Right lobe of liver (tissue), 6 donors: ENCODE data around the gene CORO7. TPM values are rescaled to one million over a fixed set of nuclear protein-coding genes. Genes with fewer than 3 reads are reported as not detected.

Source experiments
- ATAC-seq, 4 donors: fragments of 200-7000 bp; cut with Tn5 transposase; one replicate each; pipeline ENCODE4 v1.9.1; 2020; ENCODE audit warnings: mild to moderate bottlenecking in 4 of 4, moderate library complexity in 4 of 4
- DNase-seq, 3 donors: peaks; one replicate each; pipeline ENCODE4 v3.0.0-alpha.2; 2020
- H3K27ac ChIP-seq, 3 donors: fragments of 200-600 bp; one replicate each; pipeline ENCODE4 v1.8.0; 2022
- H3K27me3 ChIP-seq, 2 donors: fragments of 200-600 bp; one replicate each; pipeline ENCODE4 v1.8.0; 2022
- H3K36me3 ChIP-seq, 4 donors: fragments of 200-600 bp; sonication (generic) in 1 of 4; one replicate each; pipeline versions ENCODE4 v1.5.1 to v1.8.0; 2017 to 2022; ENCODE audit warnings: control low read depth in 1 of 4
- H3K4me1 ChIP-seq, 4 donors: fragments of 200-600 bp; sonication (generic) in 1 of 4; one replicate each; pipeline versions ENCODE4 v1.5.1 to v1.8.0; 2017 to 2022; ENCODE audit warnings: control low read depth in 1 of 4
- H3K4me3 ChIP-seq, 3 donors: fragments of 200-600 bp; one replicate each; pipeline ENCODE4 v1.8.0; 2022
- H3K9me3 ChIP-seq, 4 donors: fragments of 200-600 bp; sonication (generic) in 1 of 4; one replicate each; pipeline versions ENCODE4 v1.5.1 to v1.8.0; 2017 to 2022; ENCODE audit warnings: control low read depth in 1 of 4
- POLR2A ChIP-seq: fragments of 450-650 bp; IDR thresholded peaks from one replicate; pipeline ENCODE4 v1.6.1; 2017; ENCODE audit warnings: antibody characterized with exemption, mild to moderate bottlenecking
- WGBS: methylation state at CpG from one replicate; pipeline ENCODE4 v1.1.6; 2018; ENCODE audit warnings: low coverage, low lambda C conversion rate; ENCODE audit not compliant: insufficient coverage; ENCODE audit errors: missing lambda C conversion rate; 5-methylcytosine and 5-hydroxymethylcytosine counted together
- intact Hi-C, 2 donors: fragments of 100-400 bp; cut with DNase I; formaldehyde crosslinking; loops; one replicate each; pipeline versions ENCODE4 v1.11.2 to v1.14.1; 2022
- total RNA-seq, 6 experiments: library from RNA; depleted of rRNA in 2 of 6; stranded (reverse); fragments of >200 nt in 2 of 6; fragmentation: NEBNext Ultra II Directional in 3 of 6; extraction: Animal tissue kit (Norgen Biotek cat#: 25700) in 3 of 6; gene quantifications; one replicate each; pipeline versions ENCODE4 v1.1.0 to v1.2.4, GENCODE V29; 2016 to 2023
- TF ChIP-seq, protein P1 (sequence below), 4 donors: fragments of 200-600 bp in 3 of 4; fragments of 450-650 bp in 1 of 4; IDR thresholded peaks; one replicate each; pipeline versions ENCODE4 v1.5.1 to v1.8.0; 2016 to 2022; ENCODE audit warnings: antibody characterized with exemption in 4 of 4, mild to moderate bottlenecking in 2 of 4
- donor health status: DM: no; HTN: yes; CAD: no.
- donor health status: DM: no; HTN: no; CAD: no.
- donor health status: DM: no; HTN: no; CAD: no.
- donor health status: DM: no; HTN: yes; CAD: no.
- donor health status: DM: no; HTN: yes; CAD: no.

CORO7 gene
- total RNA-seq, 6 experiments from 2014 or later: 7.8 to 22.9 (median 13.3) TPM

DNA sequence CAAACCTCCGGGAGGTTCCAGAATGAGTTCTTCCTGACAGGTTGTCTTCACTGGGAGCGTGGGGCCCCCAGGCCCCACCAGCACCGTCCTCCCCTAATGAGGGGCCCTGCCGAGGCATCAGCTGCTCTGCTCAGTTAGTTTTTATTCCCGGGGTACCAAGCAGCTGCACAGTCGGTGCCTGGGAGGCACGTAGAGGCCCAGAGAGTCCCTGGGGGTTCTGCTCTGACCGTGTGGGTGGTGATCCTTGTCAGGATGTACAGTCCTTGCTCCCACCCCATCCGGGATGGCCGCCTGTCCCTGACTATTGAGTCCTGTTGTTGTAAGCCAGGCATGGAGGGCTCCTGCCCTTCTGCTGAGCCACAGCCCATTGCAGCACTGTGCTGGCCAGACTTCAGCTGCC lies 39.6 kb upstream of the CORO7 start:
- no peak for ATAC-seq
- Histone ChIP-seq H3K4me3 (no peak overlapping the region), H3K36me3 (peaks cover 0 to 61% (median 15%) of the 10 kb centered on the region in 4 donors), H3K27ac (no peak overlapping the region), H3K27me3 (no peaks in the 10 kb centered on the region), H3K9me3 (no peaks in the 10 kb centered on the region), H3K4me1 (peaks cover 2 to 23% (median 8%) of the 10 kb centered on the region in 4 donors)
- no peak for TF ChIP-seq POLR2A
- TF ChIP-seq, protein P1, sequence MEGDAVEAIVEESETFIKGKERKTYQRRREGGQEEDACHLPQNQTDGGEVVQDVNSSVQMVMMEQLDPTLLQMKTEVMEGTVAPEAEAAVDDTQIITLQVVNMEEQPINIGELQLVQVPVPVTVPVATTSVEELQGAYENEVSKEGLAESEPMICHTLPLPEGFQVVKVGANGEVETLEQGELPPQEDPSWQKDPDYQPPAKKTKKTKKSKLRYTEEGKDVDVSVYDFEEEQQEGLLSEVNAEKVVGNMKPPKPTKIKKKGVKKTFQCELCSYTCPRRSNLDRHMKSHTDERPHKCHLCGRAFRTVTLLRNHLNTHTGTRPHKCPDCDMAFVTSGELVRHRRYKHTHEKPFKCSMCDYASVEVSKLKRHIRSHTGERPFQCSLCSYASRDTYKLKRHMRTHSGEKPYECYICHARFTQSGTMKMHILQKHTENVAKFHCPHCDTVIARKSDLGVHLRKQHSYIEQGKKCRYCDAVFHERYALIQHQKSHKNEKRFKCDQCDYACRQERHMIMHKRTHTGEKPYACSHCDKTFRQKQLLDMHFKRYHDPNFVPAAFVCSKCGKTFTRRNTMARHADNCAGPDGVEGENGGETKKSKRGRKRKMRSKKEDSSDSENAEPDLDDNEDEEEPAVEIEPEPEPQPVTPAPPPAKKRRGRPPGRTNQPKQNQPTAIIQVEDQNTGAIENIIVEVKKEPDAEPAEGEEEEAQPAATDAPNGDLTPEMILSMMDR (IDR thresholded peaks at IDR 0.05): no peak
- intact Hi-C loops: no loop called here
- no peak for DNase-seq
- WGBS: no CpG with 5 or more reads among the region's 10 CpGs

DNA sequence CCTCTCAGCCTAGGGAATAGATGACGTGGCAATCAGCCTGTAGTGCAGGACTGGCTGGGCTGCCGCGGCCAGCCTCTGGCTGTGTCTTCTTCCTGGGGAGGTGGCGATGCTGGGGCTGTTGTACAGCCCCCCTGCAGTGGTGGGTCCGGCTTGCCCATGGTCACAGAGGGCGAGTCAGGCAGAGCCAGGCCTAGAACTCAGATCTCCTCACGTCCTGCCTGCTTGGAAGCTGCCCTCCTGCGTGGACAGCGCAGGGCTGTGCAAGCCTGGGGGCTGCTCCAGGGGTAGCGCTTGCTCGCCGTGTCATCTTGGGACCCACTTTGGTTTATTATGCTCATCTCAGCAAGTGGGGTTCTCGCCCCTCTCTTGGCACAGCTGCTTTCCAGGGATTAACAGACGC lies 38.7 kb upstream of the CORO7 start:
- H3K36me3 ChIP-seq: peaks cover 0 to 70% (median 23%) of the 10 kb centered on the region in 4 donors
- ATAC-seq (no peak), DNase-seq (no peak)
- TF ChIP-seq POLR2A: no peak
- TF ChIP-seq, protein P1 (IDR thresholded peaks at IDR 0.05): no peak
- no peaks in the 10 kb centered on the region for H3K9me3 ChIP-seq
- no peak overlapping the region for H3K4me3 ChIP-seq
- intact Hi-C loops: no loop called here
- peaks cover 2 to 22% (median 8%) of the 10 kb centered on the region in 4 donors for H3K4me1 ChIP-seq
- WGBS: 85% methylated on average over 3 of the region's 14 CpGs
- H3K27ac ChIP-seq: no peak overlapping the region
- no peaks in the 10 kb centered on the region for H3K27me3 ChIP-seq

DNA sequence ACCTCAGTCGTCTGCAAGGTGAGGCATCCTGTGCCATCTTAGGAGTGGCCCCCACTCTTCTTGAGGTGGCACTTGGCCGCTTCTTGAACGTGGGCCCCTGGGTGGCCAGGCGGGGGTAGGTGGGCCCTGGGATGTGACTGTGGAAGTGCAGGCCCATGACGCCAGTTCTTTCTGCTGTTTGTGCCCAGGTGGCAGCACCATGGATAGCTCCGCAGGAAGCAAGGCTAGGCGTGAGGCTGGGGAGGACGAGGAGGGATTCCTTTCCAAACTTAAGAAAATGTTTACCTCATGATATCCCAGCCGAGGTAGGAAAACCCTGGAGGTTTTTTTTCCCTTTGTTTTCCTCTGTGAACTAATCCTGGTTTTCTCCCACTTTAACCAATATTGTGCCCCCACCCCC lies 38.2 kb upstream of the CORO7 start:
- Histone ChIP-seq H3K27me3 (no peaks in the 10 kb centered on the region), H3K4me1 (peaks cover 2 to 18% (median 7%) of the 10 kb centered on the region in 4 donors), H3K9me3 (no peaks in the 10 kb centered on the region), H3K27ac (no peak overlapping the region), H3K36me3 (peaks cover 0 to 74% (median 27%) of the 10 kb centered on the region in 4 donors), H3K4me3 (no peak overlapping the region)
- no peak for TF ChIP-seq POLR2A
- TF ChIP-seq, protein P1 (IDR thresholded peaks at IDR 0.05): no peak
- WGBS: 85% methylated on average over 8 of the region's 9 CpGs
- ATAC-seq (no peak), DNase-seq (no peak)
- intact Hi-C loops: no loop called here

DNA sequence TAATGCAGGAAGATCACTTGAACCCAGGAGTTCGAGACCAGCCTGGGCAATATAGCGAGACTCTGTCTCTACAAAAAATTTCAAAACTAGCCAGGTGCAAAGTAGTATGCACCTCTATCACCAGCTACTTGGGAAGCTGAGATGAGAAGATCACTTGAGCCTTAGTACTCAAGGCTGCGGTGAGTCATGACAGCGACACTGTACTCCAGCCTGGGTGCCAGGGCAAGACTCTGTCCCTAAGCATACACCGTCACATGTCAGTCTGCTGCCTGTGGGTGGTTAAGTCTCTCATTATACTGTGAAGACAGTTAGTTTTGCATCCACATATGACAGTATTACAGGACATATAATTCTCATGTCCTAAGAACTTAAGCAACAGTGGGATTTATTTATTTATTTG lies 36.3 kb upstream of the CORO7 start:
- WGBS: 100% methylated on average over 2 of the region's 5 CpGs

More for the DNA sequence above, 36.3 kb upstream of the CORO7 start:
- intact Hi-C loops: no loop called here
- Histone ChIP-seq H3K36me3 (peaks cover 0 to 86% (median 40%) of the 10 kb centered on the region in 4 donors), H3K4me1 (no peaks in the 10 kb centered on the region), H3K27ac (no peak overlapping the region), H3K4me3 (no peak overlapping the region), H3K9me3 (no peaks in the 10 kb centered on the region), H3K27me3 (no peaks in the 10 kb centered on the region)
- ATAC-seq (no peak), DNase-seq (no peak)
- TF ChIP-seq, protein P1 (IDR thresholded peaks at IDR 0.05): no peak
- no peak for TF ChIP-seq POLR2A
